GM18511 (cell line): ENCODE data around the gene CDK8.

Experiments used
- ATAC-seq: cut with Tn5 transposase; IDR thresholded peaks from one replicate; pipeline ENCODE4 v1.9.1; 2021; ENCODE audit warnings: mild to moderate bottlenecking, moderate library complexity; ENCODE audit not compliant: unreplicated experiment

The CDK8 gene

DNA sequence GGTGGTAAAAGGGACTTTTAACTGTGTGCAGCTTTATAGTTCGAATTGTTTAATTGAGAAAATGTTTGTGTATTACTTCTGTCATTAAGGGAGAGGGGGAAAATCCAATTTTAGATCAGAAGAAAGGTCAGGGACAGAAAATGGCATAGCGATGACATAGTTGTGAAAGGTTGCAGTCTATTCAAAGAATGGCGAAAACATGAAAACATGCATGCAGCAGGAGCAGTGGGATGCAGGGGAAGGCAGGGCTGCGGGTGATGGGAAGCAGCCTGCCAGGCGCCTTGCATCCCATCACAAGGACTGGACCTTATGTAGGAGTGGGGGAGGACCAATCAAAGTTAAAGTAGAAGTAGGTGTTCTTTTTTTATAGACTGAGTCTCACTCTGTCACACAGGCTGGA, 125.9 kb downstream of the CDK8 start:
- no peak for ATAC-seq

DNA sequence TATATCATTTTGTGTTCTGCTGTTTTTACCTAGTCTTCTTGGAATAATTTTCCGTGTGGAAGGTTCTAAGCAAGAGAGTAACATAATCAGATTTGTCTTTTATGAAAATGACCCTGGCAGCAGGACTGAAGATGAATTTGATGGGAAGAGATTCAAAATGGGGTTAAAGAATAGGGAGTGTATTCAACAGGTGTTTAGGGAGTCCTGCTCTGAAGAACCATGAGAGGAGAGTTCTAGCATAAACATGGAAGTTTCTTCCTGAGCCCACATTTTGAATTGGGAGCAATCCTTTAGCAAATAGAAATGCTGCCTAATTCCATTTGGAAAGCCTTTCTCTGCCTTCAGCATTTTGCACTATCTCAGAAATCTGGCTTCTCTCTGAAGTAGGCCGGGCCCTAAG, 127.0 kb downstream of the CDK8 start:
- no peak for ATAC-seq

DNA sequence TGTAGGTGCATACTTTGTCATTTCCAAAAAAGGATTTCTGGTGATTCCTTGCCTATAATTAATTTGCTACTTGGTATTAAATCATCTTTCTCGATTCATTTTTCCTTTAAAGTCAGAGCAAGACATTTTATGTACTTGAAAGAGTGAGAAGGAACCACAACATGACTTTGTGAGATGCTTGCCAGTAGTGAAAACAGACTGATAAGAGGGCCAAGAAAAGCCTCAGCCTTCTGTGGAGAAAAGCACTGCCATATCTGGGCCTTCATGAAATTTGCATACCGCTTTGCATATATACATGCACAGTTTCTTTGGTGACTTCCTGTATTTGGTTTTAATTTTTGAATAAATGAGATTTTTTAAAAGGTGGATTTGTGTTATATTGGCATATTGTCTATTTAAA, 128.4 kb downstream of the CDK8 start:
- ATAC-seq: no peak

DNA sequence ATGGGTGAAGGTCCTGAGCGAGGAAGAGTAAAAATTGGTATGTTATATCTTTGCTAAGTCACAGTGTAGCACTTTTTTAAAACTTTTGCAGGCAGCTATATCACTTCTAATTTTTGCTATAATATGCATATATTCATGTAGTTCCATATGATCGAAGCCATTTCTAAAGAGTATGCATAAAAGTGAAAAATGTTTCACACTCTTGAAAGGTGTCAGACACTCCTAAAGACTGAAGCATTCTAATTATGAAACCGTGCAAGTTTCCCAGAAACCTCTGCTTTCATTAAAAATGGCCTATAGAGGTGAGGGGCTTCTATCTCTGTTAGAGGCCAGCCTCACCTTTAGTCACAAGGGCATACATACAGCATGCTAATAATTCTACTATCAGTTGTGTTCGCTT, 128.9 kb downstream of the CDK8 start:
- no peak for ATAC-seq

DNA sequence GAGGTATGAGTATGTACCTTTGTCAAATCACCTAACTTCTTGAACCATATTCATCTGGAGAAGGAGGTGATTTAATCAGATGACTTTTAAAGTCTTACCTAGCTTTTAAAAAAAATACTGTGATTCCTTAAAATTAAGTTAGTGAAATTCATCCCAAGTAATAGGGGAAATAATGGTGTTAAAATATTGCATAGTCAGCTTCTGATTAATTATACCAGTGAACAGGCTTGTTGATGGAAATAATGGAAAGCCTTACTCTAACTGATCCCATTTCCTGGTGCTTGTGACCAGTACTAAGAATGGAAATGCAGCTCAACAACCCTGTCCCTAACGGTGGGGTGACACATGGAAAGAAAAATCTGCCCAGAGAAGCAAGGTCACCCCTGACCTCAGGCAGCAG, 130.7 kb downstream of the CDK8 start:
- ATAC-seq: no peak

DNA sequence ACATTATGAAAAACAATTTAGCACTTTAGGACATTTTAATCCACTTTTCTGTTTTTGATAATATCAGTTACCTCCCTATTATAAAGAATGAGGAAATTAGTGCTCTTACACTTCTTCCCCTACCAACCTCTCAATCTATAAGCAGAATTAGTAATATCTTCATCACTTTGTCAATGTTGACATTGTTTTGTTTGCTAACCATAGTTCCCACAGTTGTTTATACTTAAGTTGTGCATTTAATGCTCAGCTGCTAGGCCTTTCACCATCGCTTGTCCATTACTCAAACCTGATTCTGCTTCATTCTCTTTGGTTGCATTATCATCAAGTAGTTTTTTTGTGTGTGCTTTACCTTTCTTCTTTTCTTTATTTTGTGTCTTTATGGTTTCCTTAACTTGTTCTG, 132.1 kb downstream of the CDK8 start:
- no peak for ATAC-seq

DNA sequence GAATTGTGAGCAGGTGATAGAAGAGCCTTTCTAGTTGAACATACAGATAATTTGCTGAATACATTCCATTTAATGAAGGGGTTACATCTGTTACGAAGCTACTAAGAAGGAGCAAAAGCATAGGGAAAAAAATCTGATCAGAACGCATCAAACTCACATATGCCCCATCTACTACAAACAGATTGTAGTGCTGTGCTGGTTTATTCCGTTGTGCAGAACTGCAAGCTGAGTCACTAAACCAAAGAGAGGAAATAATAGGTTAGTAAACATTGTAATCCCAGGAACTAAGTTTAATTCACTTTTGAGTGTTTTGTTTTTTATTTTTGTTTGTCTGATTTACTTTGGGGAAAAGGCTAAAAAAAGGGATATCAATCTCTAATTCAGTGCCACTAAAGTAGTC, 136.3 kb downstream of the CDK8 start:
- ATAC-seq: no peak

DNA sequence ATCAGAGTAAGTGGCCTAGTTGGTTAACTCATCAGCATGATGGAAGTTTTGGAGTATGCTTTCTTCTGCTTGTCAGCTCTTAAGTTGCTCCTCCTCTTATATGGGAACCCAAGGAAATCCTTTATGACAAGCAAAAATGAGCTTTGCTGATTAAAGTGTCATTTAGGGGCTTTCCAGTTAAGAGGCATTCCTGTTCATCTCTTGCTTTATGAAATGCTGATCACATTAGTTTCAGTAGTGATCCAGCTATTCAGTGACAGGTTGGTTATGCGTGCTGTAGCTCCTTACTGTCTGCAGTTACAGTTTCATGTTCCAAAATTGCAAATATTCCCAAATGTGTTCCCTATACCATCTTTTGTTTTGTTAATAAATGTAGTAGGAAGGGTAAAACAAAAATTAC, 146.6 kb downstream of the CDK8 start:
- ATAC-seq: no peak

DNA sequence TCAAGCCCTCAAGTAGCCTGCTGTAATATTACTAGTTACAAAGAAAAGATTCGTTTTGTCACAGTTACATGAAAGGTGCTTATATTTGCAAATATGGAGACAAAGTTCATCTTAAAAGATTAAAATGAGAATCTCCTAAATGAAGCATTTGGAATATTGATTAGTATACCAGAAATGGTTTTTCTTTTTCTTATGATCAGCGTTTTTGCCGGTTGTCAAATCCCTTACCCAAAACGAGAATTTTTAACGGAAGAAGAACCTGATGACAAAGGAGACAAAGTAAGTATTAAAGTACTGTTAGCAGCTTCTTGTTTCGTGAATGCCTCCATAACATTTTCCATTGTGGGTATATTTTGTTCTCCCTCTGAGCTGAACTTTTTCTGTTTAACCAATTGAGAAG, 147.1 kb downstream of the CDK8 start:
- no peak for ATAC-seq

DNA sequence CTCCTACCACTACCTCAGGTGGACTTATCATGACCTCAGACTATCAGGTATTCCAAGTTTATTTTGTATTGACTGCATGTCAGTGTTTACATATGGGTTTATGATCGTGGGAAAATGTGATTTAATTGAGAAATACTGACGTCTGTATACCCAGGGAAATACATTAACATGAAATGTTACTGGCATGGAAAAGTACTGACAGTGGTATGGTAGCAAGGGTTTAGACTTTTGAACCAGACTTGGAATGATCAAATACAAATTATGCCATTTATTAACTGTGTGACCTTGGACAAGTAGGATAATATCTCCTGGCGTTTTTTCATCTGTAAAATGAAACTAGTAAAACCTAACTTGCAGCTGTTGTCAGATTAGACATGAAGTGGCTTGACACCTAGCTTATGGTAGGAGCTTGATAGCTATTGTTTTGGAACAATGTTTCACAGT, 147.7 kb downstream of the CDK8 start:
- ATAC-seq: no peak

DNA sequence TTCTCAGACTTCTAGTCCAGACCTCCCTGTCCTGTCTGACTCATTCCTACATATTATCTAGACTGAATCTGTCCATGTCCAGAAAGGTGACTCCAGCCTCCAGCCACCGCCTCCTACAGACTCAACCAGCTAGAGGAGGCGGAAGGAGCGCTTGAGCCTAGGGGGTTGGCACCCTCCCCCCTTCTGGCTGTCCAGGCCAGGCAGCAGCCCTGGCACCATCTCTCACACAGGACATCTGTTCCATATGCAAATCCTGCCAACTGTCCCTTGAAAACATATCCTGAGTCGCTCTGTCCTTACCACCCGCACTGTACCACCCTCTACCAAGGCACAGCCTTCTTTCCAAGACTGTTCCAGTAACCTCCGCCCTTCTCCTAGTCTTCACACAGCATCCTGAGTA, 152.9 kb downstream of the CDK8 start:
- ATAC-seq: no peak

DNA sequence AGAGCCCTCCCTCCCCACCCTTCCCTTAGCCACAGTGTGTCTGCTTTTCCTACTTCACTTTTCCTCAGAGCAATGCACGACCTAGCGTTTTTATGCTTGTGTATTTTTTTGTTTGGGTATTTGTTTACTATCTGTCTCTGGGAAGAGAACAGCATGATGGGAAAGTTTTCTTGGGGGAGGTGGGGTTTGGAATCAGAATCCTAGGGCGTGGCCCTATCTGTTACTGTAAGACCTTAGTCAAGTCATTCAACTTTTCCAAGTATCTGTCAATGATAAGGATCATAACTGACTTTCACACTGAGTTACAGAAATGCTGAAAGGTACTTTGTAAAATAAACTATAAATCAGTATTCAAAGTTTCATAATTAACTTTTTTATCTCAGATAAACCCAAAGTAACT, 157.3 kb downstream of the CDK8 start:
- ATAC-seq: no peak

DNA sequence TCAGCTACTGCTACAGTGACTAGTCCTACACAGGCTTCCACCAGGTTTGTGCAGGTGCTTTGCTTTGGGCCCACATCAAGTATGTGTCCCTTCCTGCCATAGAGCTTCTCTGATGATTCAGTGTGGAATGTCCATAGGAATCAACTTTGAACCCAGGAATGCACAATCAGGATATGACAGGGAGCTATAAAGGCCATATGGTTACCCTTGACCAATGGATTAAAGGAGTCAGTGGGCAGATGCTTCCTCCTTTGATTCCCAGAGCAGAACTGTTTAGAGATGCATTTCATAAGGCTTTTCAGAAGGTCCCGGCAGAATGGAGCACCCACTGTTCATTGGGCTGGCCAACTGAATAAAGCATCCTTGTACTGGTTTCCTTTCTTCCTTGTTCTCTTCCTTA, 158.3 kb downstream of the CDK8 start:
- ATAC-seq: no peak

DNA sequence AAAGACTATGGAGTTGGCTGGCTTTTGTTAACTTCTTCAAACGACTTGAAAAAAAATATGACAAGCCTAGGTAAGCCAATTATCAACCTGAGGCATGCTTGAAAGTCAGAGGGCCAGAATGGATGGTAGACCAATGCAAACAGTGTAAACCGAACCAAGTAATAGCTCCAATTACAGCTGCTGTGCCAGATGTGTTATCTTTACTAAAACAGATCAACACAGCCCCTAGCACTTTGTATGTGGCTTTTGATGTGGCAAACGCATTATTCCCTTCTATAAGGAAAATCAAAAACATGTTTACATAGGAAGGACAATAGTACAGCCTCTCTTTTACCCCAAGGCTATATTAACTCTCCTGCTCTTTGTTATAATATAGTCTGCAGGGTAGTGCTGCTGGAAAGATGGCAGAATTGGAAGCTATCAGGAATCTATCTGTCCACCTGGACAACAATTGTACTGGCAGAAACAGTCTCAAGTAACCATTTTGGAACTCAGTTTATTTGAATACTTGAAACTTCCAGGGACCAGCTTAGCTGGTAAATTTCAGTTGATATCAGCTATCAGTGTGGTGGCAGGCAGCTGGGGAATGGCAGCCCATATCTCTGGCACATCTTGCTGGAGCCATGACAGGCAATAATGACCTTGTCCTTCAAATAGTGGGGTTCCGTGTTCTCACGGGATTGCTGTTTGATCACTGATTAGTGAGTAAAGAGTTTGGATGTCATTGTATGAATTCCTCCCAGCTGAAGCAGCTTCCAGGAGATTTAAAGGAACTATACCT, 159.2 kb downstream of the CDK8 start:
- ATAC-seq: no peak

DNA sequence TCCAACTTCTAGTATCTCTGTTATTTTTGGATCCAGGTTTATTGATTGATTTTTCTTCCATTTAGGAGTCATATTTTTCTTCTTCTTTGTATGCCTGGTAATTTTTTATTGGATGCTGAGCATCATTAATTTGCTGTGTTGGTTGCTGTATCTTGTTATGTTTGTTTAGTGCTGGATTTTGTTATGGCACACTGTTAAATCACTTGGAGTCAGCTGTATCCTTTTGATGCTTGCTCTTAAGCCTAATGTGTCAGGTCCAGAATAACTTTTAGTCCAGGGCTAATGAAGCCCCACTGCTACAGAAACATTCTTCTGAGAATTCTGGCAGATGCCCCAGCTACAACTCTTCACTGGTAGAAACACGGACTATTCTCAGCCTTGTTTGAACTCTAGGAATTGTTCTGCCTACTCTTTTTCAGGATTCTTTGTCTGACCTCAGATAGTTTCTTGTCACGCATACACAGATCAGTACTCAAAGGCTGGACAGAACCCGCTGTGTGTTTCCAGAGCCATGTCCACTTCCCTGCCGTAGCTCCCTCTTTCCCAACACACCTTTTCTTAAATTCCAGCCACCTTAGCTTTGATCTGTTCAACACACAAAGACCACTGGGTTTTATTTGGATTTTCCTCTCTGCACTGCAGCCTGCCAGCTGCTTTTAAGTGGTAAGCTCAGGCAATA, 166.5 kb downstream of the CDK8 start:
- no peak for ATAC-seq

DNA sequence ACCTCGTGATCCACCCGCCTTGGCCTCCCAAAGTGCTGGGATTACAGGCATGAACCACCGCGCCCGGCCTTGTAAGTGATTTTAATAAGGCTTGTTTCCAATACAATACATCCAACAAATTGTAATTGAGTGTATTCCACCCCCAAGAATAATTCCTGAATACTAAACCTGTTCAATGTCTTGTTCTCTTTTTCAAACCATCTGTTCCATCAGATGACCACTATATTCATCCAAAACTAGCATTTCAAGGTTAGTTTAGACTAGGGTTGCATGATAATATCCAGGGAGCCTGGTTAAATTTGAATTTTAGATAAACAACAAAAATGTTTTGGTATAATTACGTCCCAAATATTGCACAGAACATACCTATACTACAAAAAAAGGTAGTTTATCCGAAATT, 168.1 kb downstream of the CDK8 start:
- ATAC-seq: no peak

DNA sequence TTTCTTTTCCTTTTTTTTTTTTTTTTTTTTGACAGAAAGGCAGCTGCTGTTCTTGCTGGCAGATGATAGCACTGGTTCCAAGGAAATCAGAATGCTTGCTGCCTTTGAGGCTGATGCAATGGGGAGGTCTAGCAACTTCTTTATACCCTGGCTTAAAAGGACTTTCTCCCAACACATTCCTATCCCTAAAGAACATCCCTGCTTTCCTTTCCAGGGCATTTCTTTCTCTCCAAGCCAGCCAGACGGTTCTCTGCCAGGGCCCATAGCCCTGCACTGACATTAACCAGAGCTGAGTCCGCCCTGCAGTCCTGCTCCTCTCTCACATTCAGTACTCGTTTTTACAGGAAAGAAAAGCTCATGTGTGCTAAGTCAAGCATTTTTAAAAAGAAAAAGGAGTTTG, 169.7 kb downstream of the CDK8 start:
- ATAC-seq: no peak

DNA sequence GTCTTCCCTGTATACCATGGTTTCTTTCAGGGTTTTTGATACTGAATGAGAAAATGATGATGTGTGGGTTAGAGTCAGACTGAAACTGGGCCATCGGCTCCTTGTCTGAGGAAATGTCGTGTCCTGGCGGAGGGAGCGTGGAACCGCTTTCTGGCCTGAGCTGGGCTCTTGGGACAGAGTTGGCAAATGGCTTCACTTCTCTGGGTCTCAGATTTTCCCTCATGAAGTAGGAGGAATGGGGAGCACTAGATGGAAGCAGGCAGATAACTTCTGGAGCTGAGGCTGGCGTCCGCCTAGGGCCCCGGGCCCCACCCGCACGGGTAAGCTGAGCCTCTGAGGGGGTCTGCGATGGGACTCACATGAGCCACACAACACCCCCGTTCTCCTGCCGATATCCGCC, 170.3 kb downstream of the CDK8 start:
- no peak for ATAC-seq

DNA sequence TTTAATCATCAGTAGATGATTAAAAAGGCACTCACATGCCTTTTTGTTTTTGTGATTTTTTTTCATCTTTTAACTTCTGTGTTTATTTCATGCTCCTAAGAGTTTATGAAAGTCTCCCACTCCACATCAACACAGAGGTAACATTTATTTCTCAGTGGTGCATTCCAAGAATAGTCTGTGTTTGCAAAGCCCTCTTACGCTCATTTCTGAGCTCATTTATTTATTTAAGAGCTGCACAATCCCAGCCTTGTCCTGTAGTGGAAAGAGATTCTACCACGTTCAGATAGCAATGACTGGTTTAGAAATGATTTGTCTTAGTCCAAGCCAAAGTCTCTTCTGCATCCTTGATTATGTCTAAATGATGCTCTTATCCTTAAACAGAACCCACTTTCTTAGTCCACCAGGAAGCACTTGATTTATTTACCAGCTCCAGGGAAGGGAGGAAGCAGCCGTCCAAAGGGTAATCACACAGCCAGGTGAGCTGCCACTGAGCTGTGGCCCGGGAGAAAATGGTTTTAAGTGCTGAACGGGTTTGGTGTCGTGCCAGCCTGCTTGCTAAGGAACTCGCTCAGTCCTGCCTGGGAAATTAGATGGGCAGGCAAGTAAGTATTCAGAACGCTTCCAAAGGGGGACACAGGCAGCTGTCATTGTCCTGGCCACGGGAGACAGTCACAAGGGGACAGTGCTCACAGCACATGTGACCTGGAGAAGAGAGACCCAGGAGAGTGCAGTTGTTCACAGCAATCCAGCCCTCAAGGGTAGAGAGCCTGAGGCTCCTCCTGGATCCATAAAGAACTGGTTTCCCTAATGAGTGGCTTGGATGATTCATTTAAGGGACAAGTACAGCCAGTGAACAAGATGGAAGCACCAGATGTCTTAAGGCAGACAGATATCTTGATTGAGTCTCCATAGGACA, 171.8 kb downstream of the CDK8 start:
- ATAC-seq: no peak

DNA sequence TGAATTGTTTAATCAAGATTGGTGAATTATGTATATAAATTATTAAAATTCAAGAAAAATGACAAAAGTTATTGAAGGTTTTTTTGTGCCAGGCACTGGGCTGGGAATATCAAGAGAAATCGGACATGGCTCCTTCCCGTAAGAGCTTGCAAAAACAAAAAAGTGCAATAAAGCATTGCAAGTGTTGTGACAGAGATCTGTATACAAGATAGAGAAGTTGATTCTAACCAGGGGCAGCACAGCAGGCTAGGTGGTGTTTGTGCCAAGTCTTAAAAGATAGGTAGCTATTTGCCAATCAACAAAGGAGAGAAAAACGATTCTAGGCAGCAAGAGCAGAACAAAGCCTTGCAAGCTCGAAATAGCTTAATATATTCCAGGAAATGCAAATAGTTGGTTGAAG, 179.8 kb downstream of the CDK8 start:
- ATAC-seq: no peak

DNA sequence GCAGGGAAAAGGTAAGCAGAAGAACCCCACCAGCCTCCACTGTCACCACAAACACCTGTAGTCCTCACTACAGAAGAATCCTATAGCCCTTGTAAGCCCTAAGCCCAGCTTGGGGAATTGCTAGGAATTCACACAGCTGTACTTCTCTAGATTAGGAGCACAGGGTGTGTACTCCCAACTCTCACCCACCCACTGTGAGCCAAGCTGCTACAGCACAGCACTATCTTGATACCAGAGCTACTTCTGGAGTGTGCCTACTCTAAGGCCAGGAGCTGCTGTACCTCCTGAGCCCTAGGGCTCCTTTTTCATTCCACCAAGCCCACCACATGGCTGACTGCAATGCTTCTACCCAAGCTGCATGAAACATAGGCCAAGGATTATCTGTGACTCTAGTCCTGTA, 181.2 kb downstream of the CDK8 start:
- no peak for ATAC-seq

DNA sequence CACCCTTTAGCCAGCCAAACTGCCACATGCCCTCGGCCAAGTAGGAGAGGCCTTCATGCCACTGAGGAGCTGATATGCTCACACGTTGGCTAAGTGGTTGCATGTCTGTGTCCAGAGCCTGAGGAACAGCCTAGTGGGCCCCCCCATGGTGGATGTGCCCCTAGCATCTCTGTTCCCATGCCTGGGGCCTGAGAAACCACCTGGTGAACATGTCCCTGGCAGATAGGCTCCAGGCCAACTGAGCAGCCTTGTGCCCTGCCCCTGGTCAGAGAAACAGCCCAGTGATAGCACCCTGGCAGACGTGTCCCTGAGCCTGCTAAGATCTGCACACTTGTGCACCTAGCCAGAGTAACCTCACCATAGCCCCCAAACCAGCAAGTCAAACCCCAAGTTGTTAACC, 181.7 kb downstream of the CDK8 start:
- ATAC-seq: no peak
